Measurements from ENCODE around the gene SHISA7.
"Not testable (repeated sequence)": the region's sequence is repeated elsewhere in the genome, so short reads cannot be mapped to it uniquely, and the experiment has no call there.

The SHISA7 gene

DNA sequence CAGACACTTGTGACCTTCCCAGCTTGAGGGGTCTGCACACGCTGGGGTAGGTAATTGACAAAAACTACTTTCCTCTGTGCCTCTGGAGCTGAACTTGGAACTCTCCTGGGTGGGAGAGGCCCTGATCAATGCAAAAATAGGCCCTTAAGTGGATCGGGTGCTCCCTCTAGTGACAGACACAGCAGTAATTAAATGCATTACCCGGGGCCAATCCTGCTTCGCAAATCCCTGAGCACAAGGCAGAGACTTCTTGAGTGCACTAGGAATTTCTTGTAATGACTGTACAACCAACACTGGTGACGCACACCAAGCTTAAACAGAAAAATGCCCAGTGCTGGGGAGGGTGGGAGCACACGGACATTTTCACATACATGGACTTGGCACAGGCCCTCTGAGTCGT is 24.9 kb downstream of the SHISA7 start:
- peak; percentile 71 for DNase-seq (ENCODE audit: low read depth)

- DNase-seq (ENCODE audit: low read depth): no peak
Observed at GRCh38 chr19:55410168-55410567, 32.9 kb downstream of the SHISA7 start.

- DNase-seq (ENCODE audit: low read depth): not testable (repeated sequence)
Observed at GRCh38 chr19:55409179-55409578, 33.9 kb downstream of the SHISA7 start.

GRCh38 chr19:55408533-55408872 is 34.6 kb downstream of the SHISA7 start:
- DNase-seq (ENCODE audit: low read depth): no peak

DNA sequence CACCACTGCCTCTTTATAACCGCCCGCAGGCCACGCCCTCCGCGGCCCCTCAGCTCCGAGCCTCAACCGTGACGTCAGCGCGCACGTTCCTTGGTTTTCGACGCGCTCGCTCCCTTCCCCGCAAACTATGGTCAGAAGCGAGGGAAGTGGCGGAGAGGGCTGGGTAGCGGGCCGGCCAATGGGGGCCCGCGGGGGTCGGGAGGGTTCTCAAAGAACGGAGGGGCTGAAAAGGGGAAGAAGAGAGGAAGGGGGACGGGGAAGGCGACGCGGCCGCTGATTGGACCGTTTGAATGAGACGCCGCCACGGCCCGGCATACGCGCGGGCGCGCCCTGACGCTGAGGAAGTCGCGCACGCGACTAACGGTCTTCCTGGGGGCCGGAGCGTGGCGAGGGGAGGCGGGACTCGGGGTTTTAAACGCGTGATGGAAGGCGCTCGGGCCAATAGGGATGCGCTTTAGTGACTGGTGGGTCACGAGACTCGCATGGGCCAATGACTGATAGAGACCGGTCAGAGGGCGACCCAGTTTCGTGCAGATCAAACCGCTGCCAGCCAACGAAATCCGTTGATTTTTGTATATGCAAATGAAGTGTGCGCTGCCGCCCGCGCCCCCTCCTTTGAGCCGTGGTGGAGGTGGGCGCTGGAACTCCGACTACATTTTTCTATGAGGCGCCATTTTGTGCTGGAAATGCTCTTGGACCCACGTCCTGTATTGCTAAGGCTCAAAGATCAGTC is 35.1 kb downstream of the SHISA7 start:
- peak; percentile 99 for DNase-seq (ENCODE audit: low read depth)

DNA sequence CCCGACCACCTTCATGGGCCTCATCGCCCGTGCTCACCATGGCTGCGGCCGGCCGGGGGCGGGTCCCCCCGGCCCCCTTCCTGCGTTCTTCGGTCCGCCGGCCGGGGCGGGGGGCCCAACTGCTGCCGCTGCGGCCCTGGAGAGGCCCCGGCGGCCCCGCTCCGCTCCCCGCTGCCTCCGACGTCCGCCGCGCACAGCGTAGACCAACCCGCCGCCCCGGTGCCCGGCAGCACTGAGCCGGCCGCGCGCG is 35.6 kb downstream of the SHISA7 start, which contains the start of gene UBE2S:
UBE2S (minus strand) TSS at position 239 of the 250 bp plus-strand sequence; CDS start at position 40, 199 bp downstream.
- not testable (repeated sequence) for DNase-seq (ENCODE audit: low read depth)

DNA sequence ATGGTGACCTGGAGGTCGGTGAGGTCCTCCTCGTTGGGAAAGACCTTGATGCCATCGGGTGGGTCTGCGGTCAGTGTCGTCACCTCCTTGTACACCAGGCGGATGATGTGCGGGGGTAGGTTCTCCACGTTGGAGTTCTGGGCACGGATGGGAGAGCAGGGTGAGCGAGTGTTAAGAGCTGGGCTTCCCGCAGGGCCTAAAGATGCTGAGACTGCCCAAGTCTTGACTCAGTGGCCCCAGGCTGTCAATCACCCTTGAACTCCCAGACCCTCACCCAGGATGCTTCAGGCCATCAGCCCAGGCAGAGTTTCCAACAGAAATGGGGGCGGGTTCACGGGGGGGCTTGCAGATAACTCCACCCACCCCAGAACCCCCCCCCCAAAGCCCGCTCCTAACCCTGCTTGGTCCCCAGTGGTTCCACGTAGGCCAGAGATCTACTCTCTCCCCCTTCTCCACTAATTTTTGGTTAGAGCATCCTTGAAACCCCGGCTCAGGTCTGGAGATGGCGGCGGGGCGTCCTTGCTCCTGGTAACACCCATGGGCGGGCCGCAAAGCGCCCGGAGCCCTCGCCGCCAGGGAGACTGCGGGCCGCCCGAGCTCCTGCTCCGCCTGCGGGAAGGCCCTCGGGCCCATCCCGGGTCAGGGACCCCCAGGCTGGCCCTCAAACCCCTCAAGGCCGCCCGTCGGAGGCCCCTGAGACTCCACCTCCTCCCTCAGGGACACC is 36.1 kb downstream of the SHISA7 start:
- DNase-seq (ENCODE audit: low read depth): no peak

- DNase-seq (ENCODE audit: low read depth): no peak
Observed at GRCh38 chr19:55406091-55406825, 36.8 kb downstream of the SHISA7 start.

DNA sequence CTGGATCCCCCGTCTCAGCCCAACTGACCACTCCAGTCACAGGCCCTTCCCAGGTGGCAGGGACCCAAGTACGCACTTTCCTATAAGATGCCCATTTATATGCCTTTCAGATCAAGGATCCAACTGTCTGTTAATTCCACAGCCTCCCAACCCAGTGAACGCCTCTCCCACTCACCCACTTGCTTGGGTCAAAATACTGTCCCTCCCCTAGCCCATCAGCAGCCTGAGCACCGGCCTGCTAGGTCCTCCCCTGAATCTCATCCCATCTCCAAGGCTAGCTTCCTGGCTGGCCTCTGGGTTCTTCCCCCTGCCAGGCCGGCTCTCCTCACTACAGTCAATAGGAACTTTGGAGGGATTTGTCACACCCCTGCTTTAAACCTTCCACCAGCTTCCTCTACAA is 37.5 kb downstream of the SHISA7 start:
- no peak for DNase-seq (ENCODE audit: low read depth)

DNA sequence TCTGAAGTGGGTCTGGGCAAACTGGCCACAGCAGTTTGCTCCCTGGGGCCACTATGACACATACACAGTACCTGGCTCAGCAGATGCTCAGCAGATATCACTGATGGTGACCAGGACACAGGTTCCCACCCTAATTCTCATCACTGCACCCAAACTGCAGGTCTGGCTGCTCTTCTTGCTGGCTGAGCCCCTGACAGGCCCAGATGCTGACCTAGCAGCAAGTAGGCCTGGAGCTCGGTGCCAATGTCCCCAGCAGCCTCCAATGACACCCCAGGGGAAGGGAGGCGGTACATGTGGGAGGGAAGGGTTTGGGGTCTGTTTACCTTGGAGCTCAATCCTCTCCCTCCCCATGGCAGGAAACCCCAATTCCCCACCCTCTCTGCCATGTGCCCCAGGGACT is 40.6 kb downstream of the SHISA7 start:
- no peak for DNase-seq (ENCODE audit: low read depth)

- DNase-seq (ENCODE audit: low read depth): not testable (repeated sequence)
Observed at GRCh38 chr19:55401390-55401789, 41.7 kb downstream of the SHISA7 start.

DNA sequence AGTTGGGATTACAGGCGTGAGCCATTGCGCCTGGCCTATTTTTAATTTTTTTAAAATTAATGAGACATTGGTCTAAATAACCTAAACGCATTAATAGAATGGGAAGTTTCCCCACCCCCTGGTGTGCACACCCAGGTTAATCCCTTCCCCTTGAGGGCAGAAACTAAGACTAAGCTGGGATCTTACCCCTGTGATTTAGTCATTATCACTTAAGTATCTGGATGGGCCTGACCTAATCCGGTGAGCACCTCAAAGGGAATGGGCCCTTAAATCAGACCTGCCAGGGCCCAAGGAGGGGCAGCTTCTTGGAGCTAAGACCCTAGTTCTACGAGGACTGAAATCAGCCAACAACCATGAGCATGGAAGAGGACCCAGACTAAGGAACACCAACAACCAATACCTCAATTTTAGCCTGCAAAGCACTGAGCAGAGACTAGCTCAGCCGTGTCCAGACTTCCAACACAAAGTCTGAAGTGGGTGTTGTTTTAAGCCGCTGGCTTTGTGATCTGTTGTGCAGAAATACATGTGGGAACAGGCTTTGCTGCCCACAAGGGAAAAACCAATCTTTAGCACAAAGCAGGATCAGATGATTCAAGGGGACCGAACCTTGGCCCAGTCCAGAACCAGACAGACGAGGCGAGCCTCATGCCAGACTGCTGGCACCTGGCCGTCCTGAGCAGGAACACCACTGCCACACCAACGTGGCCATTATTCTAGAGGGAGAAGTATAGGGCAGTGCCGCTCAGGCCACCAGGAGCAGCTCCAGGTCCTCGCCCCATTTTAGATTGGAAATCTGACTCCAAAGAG is 42.6 kb downstream of the SHISA7 start:
- no peak for DNase-seq (ENCODE audit: low read depth)

- DNase-seq (ENCODE audit: low read depth): no peak
Observed at GRCh38 chr19:55398200-55398925, 44.7 kb downstream of the SHISA7 start.

- DNase-seq (ENCODE audit: low read depth): no peak
Observed at GRCh38 chr19:55392820-55393761, 50.0 kb downstream of the SHISA7 start.

- DNase-seq (ENCODE audit: low read depth): no peak
Observed at GRCh38 chr19:55391702-55392615, 51.1 kb downstream of the SHISA7 start.

- no peak for DNase-seq (ENCODE audit: low read depth)
Observed at GRCh38 chr19:55391191-55391670, 51.9 kb downstream of the SHISA7 start.

DNA sequence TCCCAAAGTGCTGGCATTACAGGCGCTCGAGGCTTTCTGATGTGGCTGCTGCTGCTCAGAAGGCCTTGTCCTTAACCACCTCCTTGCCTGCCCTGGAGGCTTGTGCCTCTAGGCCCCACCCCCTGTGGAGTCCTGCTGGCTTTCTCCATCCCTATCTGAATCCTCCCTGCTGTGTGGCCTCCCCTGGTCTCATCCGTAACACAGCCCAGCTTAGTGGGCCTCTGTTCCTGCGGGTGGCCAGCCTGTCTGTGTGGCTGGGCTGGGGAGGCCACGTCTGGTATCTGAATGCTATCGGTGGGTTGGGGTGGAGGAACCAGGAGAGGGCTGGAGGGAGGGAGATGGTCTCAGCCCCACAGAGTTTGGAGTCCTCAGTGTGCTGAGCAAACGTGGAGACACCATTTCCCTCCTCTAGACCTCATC is 52.6 kb downstream of the SHISA7 start:
- DNase-seq (ENCODE audit: low read depth): no peak

GRCh38 chr19:55389386-55390317 is 53.4 kb downstream of the SHISA7 start:
- DNase-seq (ENCODE audit: low read depth): no peak

Measured in GM04504 (cell line).